ENCODE measurements around the gene FLRT2. TPM values are rescaled to one million over a fixed set of nuclear protein-coding genes. Genes with fewer than 3 reads are reported as not detected.

FLRT2 gene
- total and polyA plus RNA-seq, 10 of the 15 experiments (the other 5 are each of a cell fraction or from before 2014, with no cell fraction given) = 0.03 to 0.13 TPM; not detected in 8

DNA sequence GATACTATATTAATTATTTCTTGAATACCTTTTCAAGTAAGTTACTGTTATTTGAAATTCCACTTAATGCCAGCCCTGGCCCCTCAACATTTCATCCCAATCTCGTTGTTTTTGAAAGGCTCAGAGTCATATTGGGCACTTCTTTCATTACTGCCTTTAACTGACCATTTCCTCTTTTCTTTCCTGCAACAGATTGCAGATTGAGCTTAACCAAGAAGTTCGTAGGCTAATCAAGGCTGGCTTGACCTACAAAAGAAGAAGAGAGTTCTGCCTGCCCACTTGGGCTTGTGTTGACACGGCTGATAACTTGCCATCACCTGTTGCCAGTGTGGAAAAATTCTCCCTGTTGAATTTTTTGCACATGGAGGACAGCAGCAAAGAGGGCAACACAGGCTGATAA, 91.0 kb downstream of the FLRT2 start:
- ATAC-seq (no peak), FAIRE-seq (no peak), DNase-seq (ENCODE audit: low read depth, low spot score) (no peak)
- Histone ChIP-seq H3K36me3 (ENCODE audit: control insufficient read depth in 2 of 2, insufficient read depth in 2 of 2, low read length in 1 of 2) (no peaks in the 10 kb centered on the region), H3K9ac (ENCODE audit: control insufficient read depth, insufficient read depth, low read length) (no peak overlapping the region), H3K4me3 (no peak overlapping the region), H3K27me3 (replicated peaks in 1 of 2; ENCODE audit: control insufficient read depth in 2 of 2, insufficient read depth in 2 of 2, low read length in 1 of 2) (no peaks in the 10 kb centered on the region), H3K27ac (ENCODE audit: control insufficient read depth, insufficient read depth) (no peak overlapping the region), H2AFZ (ENCODE audit: control insufficient read depth, low read depth, low read length) (no peak overlapping the region), H4K20me1 (ENCODE audit: control insufficient read depth, insufficient read depth) (no peaks in the 10 kb centered on the region), H3K4me2 (ENCODE audit: control insufficient read depth, insufficient read depth) (no peak overlapping the region), H3K79me2 (ENCODE audit: control insufficient read depth, insufficient read depth, low read length) (no peaks in the 10 kb centered on the region), H3K4me1 (ENCODE audit: control insufficient read depth, insufficient read depth, low read length) (no peaks in the 10 kb centered on the region), H3K9me3 (replicated peaks; ENCODE audit: control insufficient read depth, insufficient read depth, low read length) (no peaks in the 10 kb centered on the region; the same call in 2 of the 3 replicates)
- in situ Hi-C loops (cut with MboI) (no loop called here), intact Hi-C loops (cut with micrococcal nuclease; ENCODE audit: unreplicated experiment) (no loop called here)
- ChIA-PET POLR2A (no interaction called here), SMC1A (ENCODE audit: uncharacterized antibody, unreplicated experiment) (no interaction called here), CTCF (interaction anchor here (0.6 kb wide), 1 partner anchor 1102 kb away, joined by 3 read pairs; no protein-coding TSS in a partner anchor), RAD21 (ENCODE audit: unreplicated experiment) (no interaction called here)
- no TSS peak for BruUV-seq (replicated peaks)
- no peak for TF ChIP-seq PKNOX1 (IDR thresholded peaks at IDR 0.05)
- TF ChIP-seq NR2C2 (IDR thresholded peaks at IDR 0.05; ENCODE audit: borderline replicate concordance, control insufficient read depth, insufficient read length, low read depth) = no peak
- TF ChIP-seq, protein P1, sequence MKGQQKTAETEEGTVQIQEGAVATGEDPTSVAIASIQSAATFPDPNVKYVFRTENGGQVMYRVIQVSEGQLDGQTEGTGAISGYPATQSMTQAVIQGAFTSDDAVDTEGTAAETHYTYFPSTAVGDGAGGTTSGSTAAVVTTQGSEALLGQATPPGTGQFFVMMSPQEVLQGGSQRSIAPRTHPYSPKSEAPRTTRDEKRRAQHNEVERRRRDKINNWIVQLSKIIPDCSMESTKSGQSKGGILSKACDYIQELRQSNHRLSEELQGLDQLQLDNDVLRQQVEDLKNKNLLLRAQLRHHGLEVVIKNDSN (IDR thresholded peaks at IDR 0.05; ENCODE audit: borderline replicate concordance, extremely low read length, insufficient read depth, low read depth, low read length) = no peak
- no peak for TF ChIP-seq CHD4 (IDR thresholded peaks at IDR 0.05)
- no peak for TF ChIP-seq KDM1A (IDR thresholded peaks at IDR 0.05; ENCODE audit: borderline replicate concordance)
- TF ChIP-seq ZNF384 (IDR thresholded peaks at IDR 0.05; ENCODE audit: borderline replicate concordance, low read depth, low read length) = no peak
- TF ChIP-seq ZBTB33 (IDR thresholded peaks at IDR 0.05) = no peak
- TF ChIP-seq MYB (IDR thresholded peaks at IDR 0.05; ENCODE audit: borderline replicate concordance, low read depth, low read length) = no peak
- TF ChIP-seq BCL11A (IDR thresholded peaks at IDR 0.05; ENCODE audit: low read depth, low read length) = no peak
- no peak for TF ChIP-seq SPI1 (IDR thresholded peaks at IDR 0.05; ENCODE audit: borderline replicate concordance, insufficient read depth, low read depth, low read length)
- 0% methylated on average over 3 of the region's 3 CpGs for WGBS (ENCODE audit: insufficient coverage, insufficient replicate concordance, low lambda C conversion rate, missing lambda C conversion rate)

Measured in GM12878 (cell line).